Memory B cell (primary cell): ENCODE results near the gene ABHD12.
"Not testable (repeated sequence)": the region's sequence is repeated elsewhere in the genome, so short reads cannot be mapped to it uniquely, and the experiment has no call there.

ENCODE experiments used
- ATAC-seq: fragments of 150-1000 bp; cut with Tn5 transposase; 2 replicates; pipeline ENCODE4 v1.10.0; 2021; ENCODE audit warnings: low read depth, mild to moderate bottlenecking, moderate library complexity
- DNase-seq, 2 donors: peaks; one replicate each; pipeline ENCODE4 v3.0.0; 2022; ENCODE audit warnings: low spot score in 2 of 2
- H3K27ac Mint-ChIP-seq: one replicate; pipeline ENCODE4 v1.8.0; 2022; ENCODE audit warnings: mild to moderate bottlenecking, moderate library complexity, mixed read lengths
- H3K27me3 Mint-ChIP-seq: one replicate; pipeline ENCODE4 v1.8.0; 2022; ENCODE audit warnings: mixed read lengths
- H3K36me3 Mint-ChIP-seq: one replicate; pipeline ENCODE4 v1.8.0; 2022; ENCODE audit warnings: mild to moderate bottlenecking, mixed read lengths
- H3K4me1 Mint-ChIP-seq: one replicate; pipeline ENCODE4 v1.8.0; 2022; ENCODE audit warnings: mixed read lengths
- H3K4me3 Mint-ChIP-seq: one replicate; pipeline ENCODE4 v1.8.0; 2022; ENCODE audit warnings: mild to moderate bottlenecking, moderate library complexity, mixed read lengths
- H3K9me3 Mint-ChIP-seq: one replicate; pipeline ENCODE4 v1.8.0; 2022; ENCODE audit warnings: mixed read lengths

Gene ABHD12

GRCh38 chr20:25274891-25275812 lies 115.5 kb downstream of the ABHD12 start:
- DNase-seq (no peak), ATAC-seq (no peak)
- Mint-ChIP-seq H3K27me3 (no peaks in the 10 kb centered on the region), H3K27ac (no peak overlapping the region), H3K4me3 (no peak overlapping the region), H3K36me3 (peaks cover 22% of the 10 kb centered on the region), H3K9me3 (no peaks in the 10 kb centered on the region), H3K4me1 (peaks cover 3% of the 10 kb centered on the region)

- no peak for DNase-seq
Measured at GRCh38 chr20:25274481-25274880, 116.2 kb downstream of the ABHD12 start.

GRCh38 chr20:25273541-25274358 lies 116.9 kb downstream of the ABHD12 start:
- Mint-ChIP-seq H3K4me3 (no peak overlapping the region), H3K27me3 (no peaks in the 10 kb centered on the region), H3K36me3 (peaks cover 29% of the 10 kb centered on the region), H3K4me1 (peaks cover 2% of the 10 kb centered on the region), H3K27ac (no peak overlapping the region), H3K9me3 (no peaks in the 10 kb centered on the region)
- ATAC-seq (no peak), DNase-seq (no peak)

More at GRCh38 chr20:25274481-25274880, 116.2 kb downstream of the ABHD12 start:
- no peak overlapping the region for H3K27ac Mint-ChIP-seq
- ATAC-seq = no peak
- H3K27me3 Mint-ChIP-seq = no peaks in the 10 kb centered on the region
- H3K4me1 Mint-ChIP-seq = peaks cover 2% of the 10 kb centered on the region
- H3K36me3 Mint-ChIP-seq = peaks cover 25% of the 10 kb centered on the region
- H3K9me3 Mint-ChIP-seq = no peaks in the 10 kb centered on the region
- H3K4me3 Mint-ChIP-seq = no peak overlapping the region

DNA sequence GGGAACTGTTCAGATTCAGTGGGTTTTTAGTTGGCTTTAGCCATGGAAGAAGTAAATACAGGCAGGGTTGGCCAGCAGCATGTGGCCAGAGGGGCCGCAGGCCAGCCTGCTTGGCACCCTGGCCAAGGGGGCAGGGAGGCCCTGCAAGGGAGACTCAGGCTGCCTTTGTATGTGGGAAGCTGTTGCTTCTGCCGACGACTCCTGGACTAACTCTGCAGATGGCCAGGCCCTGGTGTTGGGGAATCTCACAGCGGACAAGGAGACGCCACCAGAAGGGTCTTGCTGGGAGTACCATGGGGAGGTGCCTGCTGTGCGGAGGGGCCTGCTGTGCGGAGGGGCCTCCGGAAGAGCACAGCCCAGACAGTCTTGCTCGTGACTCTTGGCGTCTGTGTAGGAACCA lies 117.6 kb downstream of the ABHD12 start:
- Mint-ChIP-seq H3K9me3 (no peaks in the 10 kb centered on the region), H3K27ac (no peak overlapping the region), H3K27me3 (no peaks in the 10 kb centered on the region), H3K36me3 (peaks cover 29% of the 10 kb centered on the region), H3K4me1 (peaks cover 2% of the 10 kb centered on the region), H3K4me3 (no peak overlapping the region)
- no peak for ATAC-seq
- DNase-seq = no peak

- H3K36me3 Mint-ChIP-seq = peaks cover 29% of the 10 kb centered on the region
- no peak overlapping the region for H3K4me3 Mint-ChIP-seq
- ATAC-seq (no peak), DNase-seq (no peak)
- H3K4me1 Mint-ChIP-seq = peaks cover 2% of the 10 kb centered on the region
- H3K27me3 Mint-ChIP-seq = no peaks in the 10 kb centered on the region
- no peak overlapping the region for H3K27ac Mint-ChIP-seq
- H3K9me3 Mint-ChIP-seq = no peaks in the 10 kb centered on the region
Measured at GRCh38 chr20:25272223-25273000, 118.2 kb downstream of the ABHD12 start.

DNA sequence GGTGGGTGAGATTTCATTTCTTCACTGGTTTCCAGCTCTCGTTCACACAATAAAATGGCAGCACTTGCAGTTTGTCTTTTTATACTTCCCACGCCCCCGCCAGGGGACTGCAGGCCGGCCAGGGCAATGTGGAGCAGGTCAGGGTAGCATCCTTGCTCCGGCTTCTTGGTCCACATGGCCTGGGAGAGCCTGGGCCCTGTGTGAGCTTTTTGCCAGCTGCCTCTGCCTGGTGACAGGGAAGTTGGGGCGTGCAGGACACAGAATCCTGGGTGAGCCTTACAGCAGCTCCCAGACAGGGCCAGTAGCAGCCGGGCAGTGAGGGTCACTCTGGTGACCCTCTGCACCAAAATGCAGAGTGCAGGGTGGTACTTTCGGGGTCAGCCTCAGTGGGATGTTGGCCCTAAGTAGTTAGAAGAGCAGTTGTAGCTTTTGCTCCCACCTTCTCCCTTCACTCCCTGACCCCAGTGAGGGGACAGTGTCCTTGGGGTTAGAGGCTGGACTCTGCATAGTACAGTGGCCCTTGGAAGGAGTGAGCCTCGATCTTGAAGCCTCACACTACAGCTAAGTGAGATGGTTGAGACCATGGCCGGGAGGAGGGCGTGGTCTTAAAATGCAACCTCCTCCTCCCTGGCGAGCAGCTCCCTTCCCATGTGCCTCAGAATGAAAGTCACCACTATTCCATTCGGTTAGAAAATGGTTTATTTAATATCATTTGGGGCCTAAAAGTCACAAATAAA lies 119.0 kb downstream of the ABHD12 start:
- ATAC-seq = no peak
- DNase-seq = no peak
- Mint-ChIP-seq H3K4me3 (no peak overlapping the region), H3K36me3 (peaks cover 31% of the 10 kb centered on the region), H3K9me3 (no peaks in the 10 kb centered on the region), H3K4me1 (peaks cover 8% of the 10 kb centered on the region), H3K27me3 (no peaks in the 10 kb centered on the region), H3K27ac (no peak overlapping the region)

GRCh38 chr20:25270829-25271251 lies 119.8 kb downstream of the ABHD12 start:
- Mint-ChIP-seq H3K27ac (no peak overlapping the region), H3K27me3 (no peaks in the 10 kb centered on the region)

GRCh38 chr20:25269833-25270170 lies 120.8 kb downstream of the ABHD12 start:
- H3K4me3 Mint-ChIP-seq = no peak overlapping the region
- no peak for ATAC-seq
- no peaks in the 10 kb centered on the region for H3K9me3 Mint-ChIP-seq
- no peak for DNase-seq
- no peaks in the 10 kb centered on the region for H3K27me3 Mint-ChIP-seq
- peaks cover 8% of the 10 kb centered on the region for H3K4me1 Mint-ChIP-seq
- H3K36me3 Mint-ChIP-seq = peaks cover 20% of the 10 kb centered on the region
- H3K27ac Mint-ChIP-seq = no peak overlapping the region

More at GRCh38 chr20:25270829-25271251, 119.8 kb downstream of the ABHD12 start:
- DNase-seq = no peak
- H3K36me3 Mint-ChIP-seq = peaks cover 26% of the 10 kb centered on the region
- peaks cover 8% of the 10 kb centered on the region for H3K4me1 Mint-ChIP-seq
- no peaks in the 10 kb centered on the region for H3K9me3 Mint-ChIP-seq
- no peak overlapping the region for H3K4me3 Mint-ChIP-seq
- ATAC-seq = no peak

GRCh38 chr20:25269057-25269832 lies 121.4 kb downstream of the ABHD12 start:
- ATAC-seq = no peak
- no peak overlapping the region for H3K4me3 Mint-ChIP-seq
- H3K4me1 Mint-ChIP-seq = peaks cover 8% of the 10 kb centered on the region
- no peaks in the 10 kb centered on the region for H3K9me3 Mint-ChIP-seq
- H3K27ac Mint-ChIP-seq = no peak overlapping the region
- H3K27me3 Mint-ChIP-seq = no peaks in the 10 kb centered on the region
- no peak for DNase-seq
- H3K36me3 Mint-ChIP-seq = peaks cover 22% of the 10 kb centered on the region

GRCh38 chr20:25260770-25261437 lies 129.7 kb downstream of the ABHD12 start:
- peaks cover 28% of the 10 kb centered on the region for H3K36me3 Mint-ChIP-seq
- not testable (repeated sequence) for H3K9me3 Mint-ChIP-seq, H3K27me3 Mint-ChIP-seq, H3K4me3 Mint-ChIP-seq, H3K4me1 Mint-ChIP-seq, H3K27ac Mint-ChIP-seq, DNase-seq, ATAC-seq

- DNase-seq (no peak), ATAC-seq (no peak)
- H3K27ac Mint-ChIP-seq = no peak overlapping the region
- no peak overlapping the region for H3K4me3 Mint-ChIP-seq
- H3K27me3 Mint-ChIP-seq = no peaks in the 10 kb centered on the region
- peaks cover 2% of the 10 kb centered on the region for H3K4me1 Mint-ChIP-seq
- no peaks in the 10 kb centered on the region for H3K9me3 Mint-ChIP-seq
- H3K36me3 Mint-ChIP-seq = peaks cover 28% of the 10 kb centered on the region
Measured at GRCh38 chr20:25259788-25260254, 130.8 kb downstream of the ABHD12 start.

- H3K27ac Mint-ChIP-seq = no peak overlapping the region
- no peaks in the 10 kb centered on the region for H3K9me3 Mint-ChIP-seq
- DNase-seq (no peak), ATAC-seq (no peak)
- peaks cover 5% of the 10 kb centered on the region for H3K4me1 Mint-ChIP-seq
- H3K4me3 Mint-ChIP-seq = no peak overlapping the region
- peaks cover 25% of the 10 kb centered on the region for H3K36me3 Mint-ChIP-seq
- no peaks in the 10 kb centered on the region for H3K27me3 Mint-ChIP-seq
Measured at GRCh38 chr20:25259358-25259757, 131.3 kb downstream of the ABHD12 start.
